ENCODE results near the gene C1D. TPM values are rescaled to one million over a fixed set of nuclear protein-coding genes. Genes with fewer than 3 reads are reported as not detected.
"Not testable (repeated sequence)": the region's sequence is repeated elsewhere in the genome, so short reads cannot be mapped to it uniquely, and the experiment has no call there.

The C1D gene
- polyA plus RNA-seq, 3 donors, result 41.1 to 46.5 (median 46.5) TPM

DNA sequence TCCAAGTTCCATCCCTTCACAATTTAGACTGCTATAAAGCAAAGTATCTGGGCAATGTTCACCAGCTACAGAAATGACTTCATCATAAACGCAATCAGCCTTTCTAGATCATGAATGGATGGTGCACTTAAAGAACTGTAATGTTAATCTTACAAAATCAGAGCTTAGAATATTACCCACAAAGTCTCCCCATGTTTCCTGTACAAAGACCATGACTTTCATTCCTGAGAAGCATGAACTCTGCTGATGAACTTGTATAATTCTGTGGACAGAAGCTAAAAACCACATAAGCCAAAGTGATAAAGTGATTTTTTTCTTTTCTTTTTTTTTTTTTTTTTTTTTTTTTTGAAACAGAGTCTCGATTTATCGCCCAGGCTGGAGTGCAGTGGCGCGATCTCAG is 53.3 kb downstream of the C1D start:
- no peak for DNase-seq (ENCODE audit: low read depth in 3 of 3, low spot score in 2 of 3)

DNA sequence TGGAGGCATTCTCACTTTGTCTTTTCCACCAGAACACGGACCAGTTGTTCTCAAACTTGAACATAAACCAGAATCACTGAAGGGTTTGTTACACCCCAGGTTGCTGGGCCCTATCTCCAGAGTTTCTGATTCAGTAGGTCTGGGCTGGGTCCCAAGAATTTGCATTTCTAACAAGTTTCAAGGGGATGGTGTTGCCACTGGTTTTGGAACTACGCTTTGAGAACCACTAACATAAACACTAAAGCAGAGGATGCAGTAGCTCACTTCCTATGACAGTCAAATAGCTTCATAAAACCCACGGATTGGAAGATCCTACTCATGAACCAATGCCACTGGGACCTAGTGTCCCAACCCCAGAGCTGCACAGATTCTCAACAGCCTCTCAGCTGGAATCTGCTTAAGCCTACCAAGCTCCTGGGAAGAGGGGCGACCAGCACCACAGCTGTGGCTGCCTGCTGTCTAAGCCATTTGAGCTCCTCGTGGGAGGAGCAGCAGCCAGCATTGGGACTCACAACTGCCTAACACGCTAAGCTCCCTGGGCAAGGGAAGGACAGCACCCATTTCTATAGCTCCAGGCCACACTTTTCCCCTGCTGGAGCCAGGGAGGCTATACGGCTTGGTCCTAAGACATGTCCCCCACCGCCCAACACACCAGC is 62.5 kb downstream of the C1D start:
- DNase-seq (ENCODE audit: low read depth in 3 of 3, low spot score in 2 of 3), result no peak

DNA sequence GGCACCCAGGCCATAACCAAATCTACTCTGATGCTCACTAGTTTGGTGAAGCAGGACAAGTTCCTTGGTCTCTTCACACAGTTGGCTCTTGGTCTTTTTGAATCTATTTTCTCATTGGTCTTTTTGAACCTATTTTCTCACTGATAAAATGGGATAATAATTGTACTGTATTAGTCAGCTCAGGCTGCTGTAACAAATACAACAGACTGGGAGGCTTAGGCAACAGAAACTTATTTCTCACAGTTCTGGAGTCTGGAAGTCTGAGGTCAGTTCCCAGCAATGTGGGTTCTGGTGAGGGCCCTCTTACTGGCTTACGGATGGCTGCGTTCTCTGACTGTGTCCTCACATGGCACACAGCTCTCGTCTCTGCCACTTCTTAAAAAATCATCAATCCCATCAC is 63.5 kb downstream of the C1D start:
- DNase-seq (ENCODE audit: low read depth in 3 of 3, low spot score in 2 of 3), result no peak

DNA sequence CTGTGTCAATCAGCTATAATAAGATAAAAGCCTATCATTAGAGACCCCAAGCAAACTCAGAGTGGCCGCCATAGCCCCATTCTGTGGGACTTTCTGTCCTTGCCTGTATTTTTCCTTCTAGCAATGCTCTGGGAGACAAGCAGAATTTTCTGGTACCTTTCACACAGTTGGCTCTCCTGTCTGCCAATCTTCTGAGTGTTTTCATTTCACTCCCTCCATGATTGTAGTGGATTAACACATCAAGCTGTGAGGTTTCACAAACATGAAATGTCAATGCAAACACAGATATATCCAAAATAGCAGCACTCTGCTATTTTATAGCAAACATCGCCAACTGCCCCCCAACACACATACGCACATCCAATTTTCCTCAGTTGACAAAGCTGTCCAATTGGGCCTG is 64.9 kb downstream of the C1D start:
- DNase-seq (ENCODE audit: low read depth in 3 of 3, low spot score in 2 of 3), result no peak

DNA sequence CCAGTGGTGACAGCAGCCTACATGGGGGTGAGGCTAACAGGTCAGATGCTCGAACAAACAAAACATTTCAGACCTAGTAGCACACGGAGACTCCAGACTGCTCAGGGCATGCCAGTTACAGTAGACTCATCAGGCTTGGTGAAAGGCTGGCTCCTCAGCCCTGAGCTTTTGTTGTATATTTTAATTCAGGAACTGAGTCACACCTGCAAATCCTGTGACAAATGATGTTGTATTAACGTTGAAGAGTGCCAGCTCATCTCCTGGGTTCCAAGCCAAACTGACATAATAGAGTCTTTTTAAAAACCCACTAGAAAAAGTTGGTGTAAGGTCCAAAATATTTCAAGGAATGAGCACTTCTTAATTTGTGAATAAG is 65.3 kb downstream of the C1D start:
- DNase-seq (ENCODE audit: low read depth in 3 of 3, low spot score in 2 of 3), result no peak

DNA sequence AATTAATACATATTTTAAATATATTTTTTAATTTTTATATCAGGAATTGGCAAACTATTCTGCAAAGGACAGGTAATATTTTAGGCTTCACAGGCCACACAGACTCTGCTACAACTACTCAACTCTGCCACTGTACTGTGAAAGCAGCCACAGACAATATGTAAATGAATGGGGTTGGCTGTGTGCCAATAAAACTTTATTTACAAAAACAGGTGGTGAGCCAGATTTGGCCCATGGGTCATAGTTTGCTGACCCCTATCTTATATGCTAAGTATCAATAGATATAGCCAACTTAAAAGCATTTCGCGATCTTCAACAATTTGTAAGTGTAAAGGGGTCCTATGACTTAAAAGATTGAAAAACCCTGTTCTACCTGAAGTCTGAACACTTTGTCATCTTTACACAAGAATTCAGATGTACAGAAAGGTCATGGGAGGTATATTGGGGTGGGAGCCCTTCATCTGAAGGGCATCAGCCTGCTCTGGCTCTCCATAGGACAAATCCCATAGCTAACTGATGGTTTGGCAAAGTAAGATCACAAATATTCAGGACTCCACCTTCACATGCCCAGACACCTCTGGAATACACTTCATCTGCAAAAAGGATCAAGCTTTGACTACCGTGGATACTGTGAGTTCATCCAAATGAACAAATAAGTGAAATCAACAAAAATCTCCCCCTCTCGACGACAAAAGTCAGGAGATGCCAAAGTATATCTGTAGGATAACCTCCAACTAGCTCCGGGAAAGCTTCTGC is 65.9 kb downstream of the C1D start:
- no peak for DNase-seq (ENCODE audit: low read depth in 3 of 3, low spot score in 2 of 3)

DNA sequence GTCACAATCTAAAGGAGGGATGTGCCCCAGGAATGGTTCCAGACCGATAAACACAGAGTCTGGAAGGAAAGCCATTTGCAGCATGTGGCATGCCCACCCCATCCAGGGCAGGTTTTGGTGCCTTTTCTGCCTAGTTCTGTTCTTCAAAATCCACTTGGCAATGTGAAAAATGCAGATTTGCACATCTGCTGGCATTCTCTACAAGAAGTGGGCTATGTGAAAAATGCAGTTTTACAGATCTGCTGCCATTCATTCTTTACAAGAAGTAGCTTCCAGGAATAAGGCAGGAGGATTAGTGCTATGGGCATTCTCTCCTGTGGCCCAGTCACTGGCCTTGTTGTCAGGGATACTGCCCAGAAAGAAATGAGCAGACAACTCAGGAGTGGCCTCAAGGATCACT is 68.1 kb downstream of the C1D start:
- DNase-seq (ENCODE audit: low read depth in 3 of 3, low spot score in 2 of 3), result no peak

DNA sequence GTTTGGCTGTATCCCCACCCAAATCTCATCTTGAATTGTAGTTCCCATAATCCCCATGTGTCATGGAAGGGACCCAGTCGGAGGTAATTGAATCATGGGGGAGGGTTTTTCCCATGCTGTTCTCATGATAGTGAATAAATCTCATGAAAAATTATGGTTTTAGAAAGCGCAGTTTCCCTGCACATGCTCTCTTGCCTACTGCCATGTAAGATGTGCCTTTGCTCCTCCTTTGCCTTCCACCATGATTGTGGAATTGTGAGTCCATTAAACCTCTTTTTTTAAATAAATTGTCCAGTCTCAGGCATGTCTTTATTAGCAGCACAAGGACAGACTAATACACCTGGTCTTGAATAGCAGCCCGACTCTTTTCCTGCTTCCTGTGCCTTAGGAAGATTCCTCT is 68.7 kb downstream of the C1D start:
- DNase-seq (ENCODE audit: low read depth in 3 of 3, low spot score in 2 of 3), result not testable (repeated sequence)

DNA sequence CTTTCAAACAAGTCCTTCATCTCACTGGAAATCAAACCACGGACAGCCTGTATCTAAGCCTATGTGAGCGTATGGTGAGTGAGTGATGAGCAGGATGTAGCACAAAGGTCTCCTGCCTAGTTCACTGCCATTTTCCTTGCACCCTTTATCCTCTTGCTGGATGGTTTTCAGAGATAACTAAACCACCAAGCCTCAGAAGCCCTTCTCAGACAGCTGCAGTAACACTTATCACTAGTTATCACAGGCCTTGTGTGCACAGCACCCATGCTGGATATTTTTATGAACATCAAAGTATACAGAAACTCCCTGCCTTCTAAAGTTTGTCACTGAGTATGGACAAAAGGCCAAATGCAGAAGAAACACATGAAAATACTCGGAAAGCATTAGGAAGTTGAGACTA is 69.5 kb downstream of the C1D start:
- no peak for DNase-seq (ENCODE audit: low read depth in 3 of 3, low spot score in 2 of 3)

DNA sequence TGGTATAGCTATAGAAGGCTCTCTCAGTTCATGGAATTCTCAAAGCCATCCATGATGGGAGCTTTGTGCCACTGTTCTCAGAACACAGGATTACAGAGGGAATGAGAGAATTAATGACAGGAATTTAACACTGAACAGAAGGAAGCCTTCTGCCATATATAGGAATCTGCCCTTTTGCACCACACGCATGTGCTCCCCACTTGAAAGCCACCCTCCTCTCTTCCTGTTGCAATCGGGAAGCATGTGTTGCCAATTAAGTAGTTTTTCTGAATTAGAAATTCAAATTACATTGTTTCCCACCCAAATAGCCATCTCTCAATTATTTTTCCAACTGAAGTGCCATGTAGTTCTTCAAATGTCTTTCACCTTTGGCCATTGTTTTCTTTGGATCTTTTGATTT is 71.3 kb downstream of the C1D start:
- no peak for DNase-seq (ENCODE audit: low read depth in 3 of 3, low spot score in 2 of 3)

Other genes starting within 250 kb of the C1D start
- 10 to 100 TPM; 14.3 to 17.0 (median 16.9) TPM for gene PNO1, start 94.9 kb upstream of the C1D start, polyA plus RNA-seq (ENCODE audit: insufficient read length in 3 of 3)
- 10 to 100 TPM; 59.7 to 64.7 (median 62.8) TPM for gene PPP3R1, start 189.5 kb upstream of the C1D start, polyA plus RNA-seq (ENCODE audit: insufficient read length in 3 of 3)

Data from right renal cortex interstitium (tissue), 3 donors.